ENCODE measurements around the gene NOLC1. TPM values are rescaled to one million over a fixed set of nuclear protein-coding genes. Genes with fewer than 3 reads are reported as not detected.

NOLC1 gene
- total RNA-seq, 1 experiment from 2014 or later = 168 TPM

DNA sequence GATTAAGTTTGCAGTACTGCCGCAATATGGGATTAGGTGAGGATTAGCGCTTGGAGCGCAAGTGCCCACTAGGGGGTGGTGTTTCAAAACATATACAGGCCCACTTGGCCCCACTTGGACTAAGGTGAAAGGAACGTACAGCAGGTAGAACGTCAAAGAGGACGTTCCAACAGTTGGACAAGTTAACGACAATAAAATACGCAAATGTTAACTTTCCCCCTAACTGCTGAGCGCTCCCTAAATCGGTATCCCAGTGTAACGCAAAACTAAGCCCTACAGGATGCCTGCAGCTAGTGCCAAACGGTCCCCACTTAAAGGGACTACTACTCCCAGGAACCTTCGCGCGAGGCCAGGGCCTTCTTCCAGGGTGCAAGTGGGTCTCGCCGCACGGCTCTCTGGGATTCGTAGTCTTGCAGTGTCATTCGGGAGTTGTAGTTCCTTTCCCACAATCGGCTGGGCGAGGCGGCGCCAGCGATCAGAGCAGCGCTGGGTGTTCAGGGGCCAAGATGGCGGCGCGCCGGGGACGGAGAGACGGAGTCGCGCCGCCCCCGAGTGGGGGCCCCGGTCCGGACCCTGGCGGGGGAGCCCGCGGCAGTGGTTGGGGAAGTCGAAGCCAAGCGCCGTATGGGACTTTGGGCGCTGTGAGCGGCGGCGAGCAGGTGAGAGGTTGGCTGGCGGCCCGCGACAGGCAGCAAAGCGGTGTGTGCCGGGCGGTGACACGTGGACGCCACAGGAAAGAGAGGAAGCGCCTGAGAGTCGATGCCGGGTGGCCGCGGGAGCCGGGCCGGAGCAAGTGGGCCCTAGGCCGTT is 19.4 kb upstream of the NOLC1 start, which contains the start of gene PPRC1:
PPRC1 (plus strand) TSS at position 478 of the 810 bp plus-strand sequence; CDS start at position 507, 29 bp downstream.
- CTCF ChIA-PET = interaction anchor here (0.6 to 1.5 kb wide), 9 partner anchors 9 to 512 kb away, joined by 3 to 6 read pairs (median 4); partner anchors contain the start of gene TRIM8
- TF ChIP-seq, protein P1, sequence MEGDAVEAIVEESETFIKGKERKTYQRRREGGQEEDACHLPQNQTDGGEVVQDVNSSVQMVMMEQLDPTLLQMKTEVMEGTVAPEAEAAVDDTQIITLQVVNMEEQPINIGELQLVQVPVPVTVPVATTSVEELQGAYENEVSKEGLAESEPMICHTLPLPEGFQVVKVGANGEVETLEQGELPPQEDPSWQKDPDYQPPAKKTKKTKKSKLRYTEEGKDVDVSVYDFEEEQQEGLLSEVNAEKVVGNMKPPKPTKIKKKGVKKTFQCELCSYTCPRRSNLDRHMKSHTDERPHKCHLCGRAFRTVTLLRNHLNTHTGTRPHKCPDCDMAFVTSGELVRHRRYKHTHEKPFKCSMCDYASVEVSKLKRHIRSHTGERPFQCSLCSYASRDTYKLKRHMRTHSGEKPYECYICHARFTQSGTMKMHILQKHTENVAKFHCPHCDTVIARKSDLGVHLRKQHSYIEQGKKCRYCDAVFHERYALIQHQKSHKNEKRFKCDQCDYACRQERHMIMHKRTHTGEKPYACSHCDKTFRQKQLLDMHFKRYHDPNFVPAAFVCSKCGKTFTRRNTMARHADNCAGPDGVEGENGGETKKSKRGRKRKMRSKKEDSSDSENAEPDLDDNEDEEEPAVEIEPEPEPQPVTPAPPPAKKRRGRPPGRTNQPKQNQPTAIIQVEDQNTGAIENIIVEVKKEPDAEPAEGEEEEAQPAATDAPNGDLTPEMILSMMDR (IDR thresholded peaks at IDR 0.05; ENCODE audit: unreplicated experiment) = peak; percentile 65
- no TSS peak for BruUV-seq (replicated peaks)
- Mint-ChIP-seq H3K4me3 (ENCODE audit: unreplicated experiment) (peak within 1 kb of the TSS; percentile 93), H3K4me1 (ENCODE audit: insufficient read depth, unreplicated experiment) (peaks cover 37% of the 10 kb centered on the region), H3K36me3 (ENCODE audit: insufficient read depth, unreplicated experiment) (peaks cover 21% of the 10 kb centered on the region), H3K9me3 (ENCODE audit: unreplicated experiment) (no peaks in the 10 kb centered on the region), H3K27me3 (ENCODE audit: insufficient read depth, unreplicated experiment) (no peaks in the 10 kb centered on the region), H3K27ac (ENCODE audit: low read depth, unreplicated experiment) (peak within 1 kb of the TSS; percentile 96)
- intact Hi-C loops (cut with micrococcal nuclease) = loop anchor here (1.0 kb wide), 2 partner anchors 20 to 67 kb away; partner anchors contain the start of genes HPS6 and NOLC1
- POLR2A ChIA-PET = interaction anchor here (0.5 to 2.7 kb wide), 15 partner anchors 8 to 324 kb away, joined by 3 to 12 read pairs (median 4); no protein-coding TSS in a partner anchor
- peak; percentile 99 for DNase-seq (ENCODE audit: unreplicated experiment)

DNA sequence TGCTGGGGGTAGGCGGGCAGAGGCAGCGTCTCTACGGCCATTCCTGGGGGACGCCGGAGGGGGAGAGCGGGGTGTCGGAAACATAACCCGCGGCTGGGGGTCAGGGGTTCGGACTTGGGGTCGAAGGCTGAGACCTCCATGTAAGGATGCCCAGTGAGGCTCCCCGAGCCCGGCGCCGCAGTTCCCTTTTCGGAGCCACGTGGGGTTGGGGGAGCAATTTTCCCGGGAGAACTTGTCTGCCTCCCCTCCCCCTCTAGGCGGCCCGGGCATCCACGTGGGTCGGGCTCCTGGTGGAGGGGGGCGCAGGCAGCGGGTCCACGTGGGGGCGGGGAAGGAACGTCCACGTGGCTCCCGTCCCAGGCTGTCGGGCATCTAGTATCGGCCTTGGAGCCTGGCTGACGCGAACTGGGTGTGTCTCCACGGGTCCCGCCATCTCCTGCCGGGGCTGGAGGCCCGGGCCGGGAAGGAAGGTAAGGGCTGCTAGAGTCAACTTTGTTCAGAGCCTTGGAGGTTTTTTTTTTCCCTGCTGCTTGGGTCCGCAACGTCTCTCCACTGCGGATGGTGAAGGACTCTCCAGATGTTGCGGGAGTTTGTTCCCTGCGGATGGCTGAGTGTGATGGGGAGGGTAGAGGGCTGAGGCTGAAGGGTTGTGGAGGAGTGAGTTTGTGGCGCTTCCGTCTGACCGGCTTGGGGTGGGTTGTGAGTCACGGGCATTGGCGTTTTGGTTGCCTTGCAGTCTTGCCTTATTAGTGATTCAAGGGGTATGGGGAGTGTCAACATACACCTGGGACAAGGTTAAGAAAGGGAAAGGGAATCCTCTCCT is 18.6 kb upstream of the NOLC1 start:
- no peaks in the 10 kb centered on the region for H3K27me3 Mint-ChIP-seq (ENCODE audit: insufficient read depth, unreplicated experiment)
- peaks cover 29% of the 10 kb centered on the region for H3K4me1 Mint-ChIP-seq (ENCODE audit: insufficient read depth, unreplicated experiment)
- H3K36me3 Mint-ChIP-seq (ENCODE audit: insufficient read depth, unreplicated experiment) = peaks cover 26% of the 10 kb centered on the region
- H3K27ac Mint-ChIP-seq (ENCODE audit: low read depth, unreplicated experiment) = peak overlapping the region; percentile 96
- BruUV-seq (replicated peaks) = TSS peak; percentile 94
- DNase-seq (ENCODE audit: unreplicated experiment) = peak; percentile 73
- H3K9me3 Mint-ChIP-seq (ENCODE audit: unreplicated experiment) = no peaks in the 10 kb centered on the region
- intact Hi-C loops (cut with micrococcal nuclease) = no loop called here
- H3K4me3 Mint-ChIP-seq (ENCODE audit: unreplicated experiment) = peak overlapping the region; percentile 93
- ChIA-PET CTCF (no interaction called here), POLR2A (interaction anchor here (0.7 to 6.2 kb wide), 4 partner anchors 15 to 298 kb away, joined by 4 to 47 read pairs (median 8); partner anchors contain the start of genes CUEDC2 and NOLC1)
- TF ChIP-seq, protein P1 (IDR thresholded peaks at IDR 0.05; ENCODE audit: unreplicated experiment) = no peak

DNA sequence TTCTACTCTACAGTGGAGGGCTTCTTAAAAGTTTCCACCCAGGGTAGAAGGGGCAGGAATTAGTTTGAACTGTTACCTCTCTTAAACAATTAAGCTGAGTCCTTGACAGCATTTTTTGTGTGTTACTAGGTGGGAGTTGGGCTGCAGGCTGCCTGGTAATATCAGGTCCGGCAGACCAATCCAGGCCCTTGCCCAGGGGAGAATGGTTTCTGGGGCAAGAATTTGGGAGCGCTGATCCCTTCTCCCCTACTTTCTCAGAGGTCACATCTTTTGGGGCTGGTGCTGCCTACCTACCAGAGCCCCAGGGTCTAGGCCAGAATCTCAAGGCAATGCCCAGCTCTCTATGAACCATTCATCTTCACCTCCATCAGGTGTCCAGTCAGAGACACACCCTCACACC is 17.8 kb upstream of the NOLC1 start:
- Mint-ChIP-seq H3K4me3 (ENCODE audit: unreplicated experiment) (peak overlapping the region; percentile 93), H3K27ac (ENCODE audit: low read depth, unreplicated experiment) (peak overlapping the region; percentile 96), H3K36me3 (ENCODE audit: insufficient read depth, unreplicated experiment) (peaks cover 30% of the 10 kb centered on the region), H3K27me3 (ENCODE audit: insufficient read depth, unreplicated experiment) (no peaks in the 10 kb centered on the region), H3K4me1 (ENCODE audit: insufficient read depth, unreplicated experiment) (peaks cover 29% of the 10 kb centered on the region), H3K9me3 (ENCODE audit: unreplicated experiment) (no peaks in the 10 kb centered on the region)
- BruUV-seq (replicated peaks) = TSS peak; percentile 50
- TF ChIP-seq, protein P1 (IDR thresholded peaks at IDR 0.05; ENCODE audit: unreplicated experiment) = no peak
- intact Hi-C loops (cut with micrococcal nuclease) = no loop called here
- CTCF ChIA-PET = interaction anchor here (0.7 kb wide), 1 partner anchor 25 kb away, joined by 3 read pairs; no protein-coding TSS in a partner anchor
- POLR2A ChIA-PET = interaction anchor here (0.7 to 6.2 kb wide), 6 partner anchors 12 to 297 kb away, joined by 3 to 47 read pairs (median 5); partner anchors contain the start of genes CUEDC2 and NOLC1
- DNase-seq (ENCODE audit: unreplicated experiment) = no peak

All from MCF 10A (cell line).